MCF 10A (cell line): ENCODE measurements around the gene PKN1. TPM values are rescaled to one million over a fixed set of nuclear protein-coding genes. Genes with fewer than 3 reads are reported as not detected.

Experiments used
- Bru-seq: library from RNA; stranded (reverse); fragments of 400-500 nt; gene quantifications from one replicate; lab custom pipeline; 2021; lab: Mats Ljungman, UMichigan
- BruChase-seq, 2 experiments: library from RNA; stranded (reverse); fragments of 400-500 nt; gene quantifications; one replicate each; lab custom pipeline; 2021; lab: Mats Ljungman, UMichigan
- BruUV-seq: library from RNA; stranded (reverse); fragments of 400-500 nt; replicated peaks from 2 replicates; lab custom pipeline; 2021; lab: Mats Ljungman, UMichigan
- CTCF ChIA-PET: fragments of 300-600 bp; sonication (Branson Sonifier 250); formaldehyde crosslinking; extraction: SDS; loops from one replicate; lab custom pipeline; 2021; ENCODE audit warnings: antibody characterized with exemption, inconsistent platforms; lab: Yijun Ruan, JAX
- POLR2A ChIA-PET: fragments of 300-600, 350-650 bp; sonication (Branson Sonifier 250); formaldehyde crosslinking; extraction: SDS; loops from one replicate; lab custom pipeline; 2020; ENCODE audit warnings: antibody characterized with exemption, inconsistent platforms; lab: Yijun Ruan, JAX
- DNase-seq: peaks from one replicate; pipeline ENCODE4 v3.0.0-alpha.2; 2018; ENCODE audit not compliant: unreplicated experiment
- H3K27ac Mint-ChIP-seq: one replicate; pipeline ENCODE4 v1.8.0; 2022; ENCODE audit warnings: mild to moderate bottlenecking, low read depth, mixed read lengths; ENCODE audit not compliant: unreplicated experiment
- H3K27me3 Mint-ChIP-seq: one replicate; pipeline ENCODE4 v1.8.0; 2022; ENCODE audit warnings: mixed read lengths; ENCODE audit not compliant: insufficient read depth, unreplicated experiment
- H3K36me3 Mint-ChIP-seq: one replicate; pipeline ENCODE4 v1.8.0; 2022; ENCODE audit warnings: mild to moderate bottlenecking, moderate library complexity, mixed read lengths; ENCODE audit not compliant: insufficient read depth, unreplicated experiment
- H3K4me1 Mint-ChIP-seq: one replicate; pipeline ENCODE4 v1.8.0; 2022; ENCODE audit warnings: mixed read lengths; ENCODE audit not compliant: insufficient read depth, unreplicated experiment
- H3K4me3 Mint-ChIP-seq: one replicate; pipeline ENCODE4 v1.8.0; 2022; ENCODE audit warnings: mild to moderate bottlenecking, moderate library complexity, mixed read lengths; ENCODE audit not compliant: unreplicated experiment
- H3K9me3 Mint-ChIP-seq: one replicate; pipeline ENCODE4 v1.8.0; 2022; ENCODE audit warnings: mixed read lengths; ENCODE audit not compliant: unreplicated experiment
- CTCF ChIP-seq: fragments of 200-600 bp; IDR thresholded peaks from one replicate; pipeline ENCODE4 v1.8.0; 2022; ENCODE audit warnings: antibody characterized with exemption, mild to moderate bottlenecking; ENCODE audit not compliant: unreplicated experiment
- intact Hi-C: fragments of 100-400 bp; cut with micrococcal nuclease; formaldehyde crosslinking; loops from 2 replicates; pipeline ENCODE4 v1.14.1; 2022
- long read RNA-seq: library from polyadenylated mRNA; stranded (forward); transcript quantifications from one replicate; pipeline ENCODE4 v2.0.0, GENCODE V29; 2022
- total RNA-seq: library from RNA; stranded (reverse); gene quantifications from 2 replicates; pipeline ENCODE4 v1.2.3, GENCODE V29; 2022

The PKN1 gene
- total RNA-seq (94.8 and 141 TPM in 2 replicates), Bru-seq, nascent RNA (percentile 51 among the genes with signal in this experiment), BruChase-seq, experiment 1, labeled RNA remaining after a 6-hour chase (percentile 60 among the genes with signal in this experiment), BruChase-seq, experiment 2, labeled RNA remaining after a 2-hour chase (percentile 48 among the genes with signal in this experiment)
- long read RNA-seq, transcript PKN1-201 (22 exons, 3,069 nt) = major isoform, 211 of 254 reads
- long read RNA-seq, partial matches to known transcripts = 23 of 254 reads
- long read RNA-seq, other reads (novel, unspliced or antisense) = 20 of 254 reads

- Mint-ChIP-seq H3K4me1 (peaks cover 10% of the 10 kb centered on the region), H3K36me3 (peaks cover under 1% of the 10 kb centered on the region), H3K4me3 (peak within 1 kb of the TSS; percentile 63), H3K27ac (peak within 1 kb of the TSS; percentile 0), H3K27me3 (no peaks in the 10 kb centered on the region), H3K9me3 (no peaks in the 10 kb centered on the region)
- no TSS peak for BruUV-seq
- ChIA-PET POLR2A (interaction anchor here (0.9 to 2.3 kb wide), 3 partner anchors 13 to 51 kb away, joined by 3 to 8 read pairs (median 7); partner anchors contain the start of genes ADGRE5 and DDX39A), CTCF (interaction anchor here (0.5 to 1.1 kb wide), 4 partner anchors 55 to 311 kb away, joined by 3 to 5 read pairs (median 3); no protein-coding TSS in a partner anchor)
- intact Hi-C loops = loop anchor here (5.0 kb wide), 1 partner anchor 51 kb away; the partner anchor contains the start of gene ADGRE5
- DNase-seq = no peak
- TF ChIP-seq CTCF = no peak
These were observed at the start of gene PKN1 for GRCh38 chr19:14432791-14433553. TSS of gene PKN1 (plus strand) at chr19:14433306. CDS start at chr19:14433522, 216 bp downstream.

GRCh38 chr19:14383661-14384555 lies 49.2 kb upstream of the PKN1 start:
- Mint-ChIP-seq H3K9me3 (no peaks in the 10 kb centered on the region), H3K36me3 (peaks cover 16% of the 10 kb centered on the region), H3K27ac (peak overlapping the region; percentile 85), H3K4me1 (peaks cover 34% of the 10 kb centered on the region), H3K4me3 (peak overlapping the region; percentile 63), H3K27me3 (no peaks in the 10 kb centered on the region)
- ChIA-PET CTCF (interaction anchor here (0.6 to 1.6 kb wide), 3 partner anchors 22 to 36 kb away, joined by 4 to 9 read pairs (median 4); no protein-coding TSS in a partner anchor), POLR2A (interaction anchor here (1.2 to 1.7 kb wide), 2 partner anchors 31 to 33 kb away, joined by 3 read pairs; no protein-coding TSS in a partner anchor)
- no peak for TF ChIP-seq CTCF
- no TSS peak for BruUV-seq
- intact Hi-C loops = loop anchor here (5.0 kb wide), 2 partner anchors 33 to 48 kb away; partner anchors contain the start of genes DDX39A and PKN1
- peak; percentile 50 for DNase-seq

GRCh38 chr19:14385492-14385891 lies 47.6 kb upstream of the PKN1 start:
- CTCF ChIA-PET = no interaction called here
- DNase-seq = no peak
- H3K4me1 Mint-ChIP-seq = peaks cover 29% of the 10 kb centered on the region
- H3K9me3 Mint-ChIP-seq = no peaks in the 10 kb centered on the region
- H3K4me3 Mint-ChIP-seq = peak overlapping the region; percentile 63
- POLR2A ChIA-PET = interaction anchor here (0.6 kb wide), 1 partner anchor 1857 kb away, joined by 3 read pairs; no protein-coding TSS in a partner anchor
- BruUV-seq = no TSS peak
- H3K27ac Mint-ChIP-seq = peak overlapping the region; percentile 85
- H3K27me3 Mint-ChIP-seq = no peaks in the 10 kb centered on the region
- intact Hi-C loops = no loop called here
- no peak for TF ChIP-seq CTCF
- H3K36me3 Mint-ChIP-seq = peaks cover 22% of the 10 kb centered on the region
